ENCODE measurements around the gene GIT1. TPM values are rescaled to one million over a fixed set of nuclear protein-coding genes. Genes with fewer than 3 reads are reported as not detected.

GIT1 gene
- total and polyA plus RNA-seq, 2 of the 13 experiments (the other 11 are each of a cell fraction or from before 2014, with no cell fraction given), result 14.2 to 30.8 TPM

DNA sequence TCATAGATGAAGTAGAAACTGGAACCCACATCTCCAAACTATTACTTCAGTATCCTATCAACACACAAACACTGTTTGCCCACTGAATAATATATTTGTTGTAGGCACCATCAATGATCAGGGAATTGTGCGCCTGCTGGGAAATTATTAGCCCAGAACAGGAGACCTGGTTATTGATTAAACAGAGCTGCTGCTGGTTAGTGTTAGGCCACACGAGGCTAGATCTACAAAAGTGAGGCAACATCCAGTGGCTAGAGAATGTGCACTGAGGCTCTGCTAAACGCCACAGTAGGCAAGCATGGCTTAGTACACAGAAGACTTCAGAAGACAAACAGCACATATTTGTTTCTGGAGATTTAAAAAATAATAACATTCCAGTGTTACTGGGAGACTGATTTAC lies 33.6 kb downstream of the GIT1 start (continued):
- no peak for TF ChIP-seq ZNF136 (CRISPR knock-in tag; IDR thresholded peaks at IDR 0.05; ENCODE audit: low read depth)
- no peak for TF ChIP-seq CENPT (CRISPR knock-in tag; IDR thresholded peaks at IDR 0.05; ENCODE audit: low read depth)
- TF ChIP-seq, protein P1, sequence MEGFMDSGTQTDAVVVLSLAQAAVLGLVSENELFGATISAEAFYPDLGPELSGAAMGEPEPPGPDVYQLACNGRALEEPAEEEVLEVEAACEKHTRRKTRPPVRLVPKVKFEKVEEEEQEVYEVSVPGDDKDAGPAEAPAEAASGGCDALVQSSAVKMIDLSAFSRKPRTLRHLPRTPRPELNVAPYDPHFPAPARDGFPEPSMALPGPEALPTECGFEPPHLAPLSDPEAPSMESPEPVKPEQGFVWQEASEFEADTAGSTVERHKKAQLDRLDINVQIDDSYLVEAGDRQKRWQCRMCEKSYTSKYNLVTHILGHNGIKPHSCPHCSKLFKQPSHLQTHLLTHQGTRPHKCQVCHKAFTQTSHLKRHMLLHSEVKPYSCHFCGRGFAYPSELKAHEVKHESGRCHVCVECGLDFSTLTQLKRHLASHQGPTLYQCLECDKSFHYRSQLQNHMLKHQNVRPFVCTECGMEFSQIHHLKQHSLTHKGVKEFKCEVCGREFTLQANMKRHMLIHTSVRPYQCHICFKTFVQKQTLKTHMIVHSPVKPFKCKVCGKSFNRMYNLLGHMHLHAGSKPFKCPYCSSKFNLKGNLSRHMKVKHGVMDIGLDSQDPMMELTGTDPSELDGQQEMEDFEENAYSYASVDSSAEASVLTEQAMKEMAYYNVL (CRISPR knock-in tag; IDR thresholded peaks at IDR 0.05; ENCODE audit: borderline replicate concordance), result no peak
- no peak for TF ChIP-seq NPAS2 (CRISPR knock-in tag; IDR thresholded peaks at IDR 0.05; ENCODE audit: borderline replicate concordance)
- TF ChIP-seq, protein P2, sequence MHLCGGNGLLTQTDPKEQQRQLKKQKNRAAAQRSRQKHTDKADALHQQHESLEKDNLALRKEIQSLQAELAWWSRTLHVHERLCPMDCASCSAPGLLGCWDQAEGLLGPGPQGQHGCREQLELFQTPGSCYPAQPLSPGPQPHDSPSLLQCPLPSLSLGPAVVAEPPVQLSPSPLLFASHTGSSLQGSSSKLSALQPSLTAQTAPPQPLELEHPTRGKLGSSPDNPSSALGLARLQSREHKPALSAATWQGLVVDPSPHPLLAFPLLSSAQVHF (CRISPR knock-in tag; IDR thresholded peaks at IDR 0.05), result no peak
- TF ChIP-seq ZNF484 (CRISPR knock-in tag; IDR thresholded peaks at IDR 0.05; ENCODE audit: borderline replicate concordance, low read depth), result no peak
- TF ChIP-seq SCMH1 (CRISPR knock-in tag; IDR thresholded peaks at IDR 0.05; ENCODE audit: borderline replicate concordance), result no peak
- TF ChIP-seq ZNF678 (CRISPR knock-in tag; IDR thresholded peaks at IDR 0.05), result no peak
- TF ChIP-seq GFI1 (CRISPR knock-in tag; IDR thresholded peaks at IDR 0.05; ENCODE audit: borderline replicate concordance), result peak; percentile 32; the same call in 1 of the 2 replicates
- TF ChIP-seq, protein P3, sequence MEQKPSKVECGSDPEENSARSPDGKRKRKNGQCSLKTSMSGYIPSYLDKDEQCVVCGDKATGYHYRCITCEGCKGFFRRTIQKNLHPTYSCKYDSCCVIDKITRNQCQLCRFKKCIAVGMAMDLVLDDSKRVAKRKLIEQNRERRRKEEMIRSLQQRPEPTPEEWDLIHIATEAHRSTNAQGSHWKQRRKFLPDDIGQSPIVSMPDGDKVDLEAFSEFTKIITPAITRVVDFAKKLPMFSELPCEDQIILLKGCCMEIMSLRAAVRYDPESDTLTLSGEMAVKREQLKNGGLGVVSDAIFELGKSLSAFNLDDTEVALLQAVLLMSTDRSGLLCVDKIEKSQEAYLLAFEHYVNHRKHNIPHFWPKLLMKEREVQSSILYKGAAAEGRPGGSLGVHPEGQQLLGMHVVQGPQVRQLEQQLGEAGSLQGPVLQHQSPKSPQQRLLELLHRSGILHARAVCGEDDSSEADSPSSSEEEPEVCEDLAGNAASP (CRISPR knock-in tag; IDR thresholded peaks at IDR 0.05; ENCODE audit: borderline replicate concordance), result peak; percentile 82; the same call in 1 of the 2 replicates
- TF ChIP-seq ZBTB20 (CRISPR knock-in tag; IDR thresholded peaks at IDR 0.05; ENCODE audit: borderline replicate concordance, low read depth), result no peak
- TF ChIP-seq ZNF446 (CRISPR knock-in tag; IDR thresholded peaks at IDR 0.05), result no peak
- no peak for TF ChIP-seq ZNF253 (CRISPR knock-in tag; IDR thresholded peaks at IDR 0.05; ENCODE audit: borderline replicate concordance)
- TF ChIP-seq, protein P4, sequence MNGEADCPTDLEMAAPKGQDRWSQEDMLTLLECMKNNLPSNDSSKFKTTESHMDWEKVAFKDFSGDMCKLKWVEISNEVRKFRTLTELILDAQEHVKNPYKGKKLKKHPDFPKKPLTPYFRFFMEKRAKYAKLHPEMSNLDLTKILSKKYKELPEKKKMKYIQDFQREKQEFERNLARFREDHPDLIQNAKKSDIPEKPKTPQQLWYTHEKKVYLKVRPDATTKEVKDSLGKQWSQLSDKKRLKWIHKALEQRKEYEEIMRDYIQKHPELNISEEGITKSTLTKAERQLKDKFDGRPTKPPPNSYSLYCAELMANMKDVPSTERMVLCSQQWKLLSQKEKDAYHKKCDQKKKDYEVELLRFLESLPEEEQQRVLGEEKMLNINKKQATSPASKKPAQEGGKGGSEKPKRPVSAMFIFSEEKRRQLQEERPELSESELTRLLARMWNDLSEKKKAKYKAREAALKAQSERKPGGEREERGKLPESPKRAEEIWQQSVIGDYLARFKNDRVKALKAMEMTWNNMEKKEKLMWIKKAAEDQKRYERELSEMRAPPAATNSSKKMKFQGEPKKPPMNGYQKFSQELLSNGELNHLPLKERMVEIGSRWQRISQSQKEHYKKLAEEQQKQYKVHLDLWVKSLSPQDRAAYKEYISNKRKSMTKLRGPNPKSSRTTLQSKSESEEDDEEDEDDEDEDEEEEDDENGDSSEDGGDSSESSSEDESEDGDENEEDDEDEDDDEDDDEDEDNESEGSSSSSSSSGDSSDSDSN (CRISPR knock-in tag; IDR thresholded peaks at IDR 0.05), result no peak
- peak; percentile 20; the same call in 1 of the 2 replicates for TF ChIP-seq RXRA (CRISPR knock-in tag; IDR thresholded peaks at IDR 0.05)
- no peak for TF ChIP-seq ZNF773 (CRISPR knock-in tag; IDR thresholded peaks at IDR 0.05; ENCODE audit: borderline replicate concordance)
- TF ChIP-seq ZNF441 (CRISPR knock-in tag; IDR thresholded peaks at IDR 0.05; ENCODE audit: borderline replicate concordance), result no peak
- TF ChIP-seq, protein P5, sequence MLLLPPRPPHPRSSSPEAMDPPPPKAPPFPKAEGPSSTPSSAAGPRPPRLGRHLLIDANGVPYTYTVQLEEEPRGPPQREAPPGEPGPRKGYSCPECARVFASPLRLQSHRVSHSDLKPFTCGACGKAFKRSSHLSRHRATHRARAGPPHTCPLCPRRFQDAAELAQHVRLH (CRISPR knock-in tag; IDR thresholded peaks at IDR 0.05; ENCODE audit: borderline replicate concordance, low read depth), result no peak
- no peak for TF ChIP-seq GATAD1 (CRISPR knock-in tag; IDR thresholded peaks at IDR 0.05)
- TF ChIP-seq, protein P6, sequence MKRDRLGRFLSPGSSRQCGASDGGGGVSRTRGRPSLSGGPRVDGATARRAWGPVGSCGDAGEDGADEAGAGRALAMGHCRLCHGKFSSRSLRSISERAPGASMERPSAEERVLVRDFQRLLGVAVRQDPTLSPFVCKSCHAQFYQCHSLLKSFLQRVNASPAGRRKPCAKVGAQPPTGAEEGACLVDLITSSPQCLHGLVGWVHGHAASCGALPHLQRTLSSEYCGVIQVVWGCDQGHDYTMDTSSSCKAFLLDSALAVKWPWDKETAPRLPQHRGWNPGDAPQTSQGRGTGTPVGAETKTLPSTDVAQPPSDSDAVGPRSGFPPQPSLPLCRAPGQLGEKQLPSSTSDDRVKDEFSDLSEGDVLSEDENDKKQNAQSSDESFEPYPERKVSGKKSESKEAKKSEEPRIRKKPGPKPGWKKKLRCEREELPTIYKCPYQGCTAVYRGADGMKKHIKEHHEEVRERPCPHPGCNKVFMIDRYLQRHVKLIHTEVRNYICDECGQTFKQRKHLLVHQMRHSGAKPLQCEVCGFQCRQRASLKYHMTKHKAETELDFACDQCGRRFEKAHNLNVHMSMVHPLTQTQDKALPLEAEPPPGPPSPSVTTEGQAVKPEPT (CRISPR knock-in tag; IDR thresholded peaks at IDR 0.05; ENCODE audit: low read depth), result no peak
- TF ChIP-seq SAP130 (CRISPR knock-in tag; IDR thresholded peaks at IDR 0.05; ENCODE audit: low read depth), result peak; percentile 88
- TF ChIP-seq KDM5B (CRISPR knock-in tag; IDR thresholded peaks at IDR 0.05; ENCODE audit: borderline replicate concordance), result no peak
